Esophagus muscularis mucosa (tissue), 3 donors: ENCODE data around the gene LIMS1.
"Not testable (repeated sequence)": the region's sequence is repeated elsewhere in the genome, so short reads cannot be mapped to it uniquely, and the experiment has no call there.

Experiments
- CTCF ChIP-seq, 3 experiments: fragments of 200-600 bp in 2 of 3; fragments of 450-650 bp in 1 of 3; sonication (generic) in 2 of 3; IDR thresholded peaks; one replicate each; pipeline ENCODE4 v1.5.1; 2017 to 2019; ENCODE audit warnings: antibody characterized with exemption in 3 of 3, mild to moderate bottlenecking in 2 of 3, moderate library complexity in 1 of 3
- POLR2A ChIP-seq: fragments of 450-650 bp; IDR thresholded peaks from one replicate; pipeline ENCODE4 v1.6.1; 2017; ENCODE audit warnings: antibody characterized with exemption, moderate library complexity, mild to moderate bottlenecking, low read depth

GRCh38 chr2:108667140-108667539 lies 132.9 kb downstream of the LIMS1 start:
- TF ChIP-seq CTCF (IDR thresholded peaks at IDR 0.05); POLR2A: not testable (repeated sequence)
